Endometrium (tissue), 2 donors: ENCODE measurements around the gene MYLK.
"Not testable (repeated sequence)": the region's sequence is repeated elsewhere in the genome, so short reads cannot be mapped to it uniquely, and the experiment has no call there.

Experiments
- FAIRE-seq: peaks from 2 replicates; lab custom pipeline; 2012; peaks lifted over from hg19 to GRCh38; lab: Jason Lieb, UNC
- donor health status: control.
- donor health status: control.

MYLK gene

GRCh38 chr3:123884203-123884831 is at the start of gene MYLK:
TSS of gene MYLK (minus strand) at chr3:123884332. CDS start at chr3:123793841, 90,491 bp downstream.
- FAIRE-seq = no peak

- no peak for FAIRE-seq
These were observed 46.3 kb upstream of the MYLK start for GRCh38 chr3:123930445-123930844.

- no peak for FAIRE-seq
These were observed 45.2 kb upstream of the MYLK start for GRCh38 chr3:123929325-123929724.

GRCh38 chr3:123926396-123926795 is 42.3 kb upstream of the MYLK start:
- peak; percentile 63 for FAIRE-seq

GRCh38 chr3:123920868-123921267 is 36.7 kb upstream of the MYLK start:
- FAIRE-seq = no peak

GRCh38 chr3:123920383-123920782 is 36.3 kb upstream of the MYLK start:
- FAIRE-seq = no peak

- FAIRE-seq = no peak
These were observed 35.2 kb upstream of the MYLK start for GRCh38 chr3:123919353-123919752.

GRCh38 chr3:123914829-123915228 is 30.7 kb upstream of the MYLK start:
- no peak for FAIRE-seq

DNA sequence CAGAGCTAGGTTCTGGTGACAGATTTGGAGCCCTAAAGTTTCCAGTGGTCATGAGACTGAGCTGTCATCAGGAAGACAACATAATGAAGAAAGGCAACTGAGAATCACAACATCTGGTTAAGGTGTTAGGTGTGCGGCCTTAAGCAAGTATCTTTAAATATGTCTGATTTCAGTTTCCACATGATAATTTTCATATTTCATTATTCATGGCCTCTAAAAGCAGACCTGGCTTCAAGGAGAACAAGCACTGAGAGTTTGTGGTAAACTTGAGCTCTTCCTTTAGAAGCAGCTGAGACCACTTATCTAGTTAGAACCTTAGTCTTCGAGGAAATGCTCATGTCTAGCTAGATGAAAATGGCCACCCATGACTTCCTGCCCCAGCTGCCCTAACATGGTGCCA is 25.7 kb upstream of the MYLK start:
- no peak for FAIRE-seq

DNA sequence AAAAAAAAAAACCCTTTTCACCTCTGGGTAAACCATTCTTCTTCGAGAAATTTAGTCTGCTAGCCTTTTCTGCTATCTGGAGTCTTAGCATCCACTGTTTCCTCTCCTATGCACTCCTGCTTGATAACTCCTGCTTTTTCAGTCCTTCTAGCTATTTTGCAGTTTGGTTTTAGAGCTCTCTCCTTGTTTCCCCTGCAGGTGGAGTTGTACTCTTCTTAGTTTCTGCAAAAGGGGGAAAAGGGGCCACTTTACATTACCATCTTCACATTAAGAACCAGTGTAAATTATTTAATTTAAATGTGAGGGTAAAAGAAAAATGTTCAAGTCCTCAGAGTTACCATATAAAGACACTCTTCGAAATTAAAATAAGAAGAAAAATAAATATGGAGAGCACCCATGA is 23.6 kb upstream of the MYLK start:
- FAIRE-seq = no peak

- FAIRE-seq = no peak
These were observed 15.3 kb upstream of the MYLK start for GRCh38 chr3:123899300-123899865.

GRCh38 chr3:123893012-123893411 is 8.9 kb upstream of the MYLK start:
- no peak for FAIRE-seq

- FAIRE-seq = no peak
These were observed 8.1 kb upstream of the MYLK start for GRCh38 chr3:123892195-123892594.

- not testable (repeated sequence) for FAIRE-seq
These were observed 6.9 kb upstream of the MYLK start for GRCh38 chr3:123890991-123891390.

GRCh38 chr3:123890162-123890561 is 6.0 kb upstream of the MYLK start:
- not testable (repeated sequence) for FAIRE-seq

DNA sequence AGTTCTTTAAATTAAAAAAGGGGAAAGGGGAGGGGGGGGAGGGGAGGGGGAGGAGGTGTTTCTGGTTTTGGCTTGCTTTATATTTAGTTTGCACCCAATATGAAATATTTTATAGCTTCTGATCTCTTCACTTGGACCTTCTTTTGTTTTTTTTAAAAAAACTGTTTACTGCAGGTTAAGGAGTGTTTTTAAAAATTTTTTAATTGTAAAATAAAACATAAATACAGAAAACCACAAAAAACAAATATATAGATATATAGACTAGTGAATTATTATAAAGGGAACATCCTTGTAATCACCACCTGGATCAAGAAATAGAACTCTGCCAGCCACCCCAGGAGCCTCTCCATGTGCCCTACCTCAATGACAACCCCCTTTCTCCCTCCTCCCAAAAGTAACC is 861 bp upstream of the MYLK start:
- no peak for FAIRE-seq

DNA sequence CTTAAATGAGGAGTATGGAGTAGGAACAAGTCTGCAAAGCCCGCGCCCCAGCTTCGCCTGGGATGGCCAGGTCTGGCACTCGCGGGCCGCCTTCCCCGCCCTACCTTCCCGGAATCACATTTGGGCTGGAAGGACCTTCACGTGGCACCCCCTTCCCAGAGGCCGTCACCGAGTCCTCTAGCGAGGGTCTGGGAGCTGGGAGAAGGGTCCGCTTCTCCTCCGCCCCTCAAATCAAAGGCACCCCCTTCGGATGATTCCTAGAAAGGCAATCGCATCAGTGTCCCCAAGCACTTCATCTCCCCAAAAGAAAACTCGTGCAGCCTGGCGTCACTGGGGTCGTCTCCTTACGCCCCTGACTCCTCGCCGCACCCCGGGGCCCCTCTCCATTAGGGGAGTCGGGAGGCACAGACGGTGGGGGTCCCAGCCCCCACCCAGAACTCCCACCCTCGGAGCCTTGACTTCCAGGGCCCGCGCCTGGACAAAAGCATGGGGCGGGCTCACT is 380 bp downstream of the MYLK start:
- FAIRE-seq = no peak

DNA sequence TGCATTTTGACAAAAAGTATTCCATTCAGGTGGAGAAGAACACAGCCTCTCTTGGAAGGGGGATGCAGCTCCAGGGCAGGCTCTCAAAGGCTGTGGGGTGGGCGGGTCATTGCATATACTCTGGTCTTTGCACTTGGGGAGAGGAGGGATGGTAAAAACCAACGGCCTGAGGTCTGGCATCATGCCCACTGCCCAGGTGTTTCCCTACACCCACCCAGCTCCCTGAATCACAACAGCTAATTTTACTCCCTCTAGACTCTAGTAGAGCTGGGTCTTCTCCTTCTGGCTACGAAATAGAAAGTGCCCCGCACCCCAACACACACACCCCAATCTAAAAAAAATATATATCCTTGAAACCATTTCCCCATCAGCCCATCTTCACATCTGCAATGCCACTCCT is 1.0 kb downstream of the MYLK start:
- no peak for FAIRE-seq

- FAIRE-seq = no peak
These were observed 2.4 kb downstream of the MYLK start for GRCh38 chr3:123881771-123882170.

GRCh38 chr3:123880998-123881561 is 3.1 kb downstream of the MYLK start:
- FAIRE-seq = no peak

DNA sequence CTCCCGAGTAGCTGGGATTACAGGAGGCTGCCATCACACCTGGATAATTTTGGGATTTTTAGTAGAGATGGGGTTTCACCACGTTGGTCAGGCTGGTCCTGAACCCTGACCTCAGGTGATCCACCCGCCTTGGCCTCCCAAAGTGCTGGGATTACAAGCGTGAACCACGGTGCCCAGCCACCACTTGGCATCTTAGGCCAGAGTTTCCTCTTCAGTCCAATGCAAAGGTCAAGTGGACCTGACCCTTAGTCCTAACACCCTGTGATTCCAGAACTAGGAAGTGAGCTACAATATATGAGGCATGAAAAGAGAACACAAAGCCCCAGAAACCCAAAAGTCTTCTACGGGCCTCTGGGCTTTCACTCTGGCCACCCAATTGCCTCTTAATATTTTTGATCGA is 5.3 kb downstream of the MYLK start:
- no peak for FAIRE-seq

DNA sequence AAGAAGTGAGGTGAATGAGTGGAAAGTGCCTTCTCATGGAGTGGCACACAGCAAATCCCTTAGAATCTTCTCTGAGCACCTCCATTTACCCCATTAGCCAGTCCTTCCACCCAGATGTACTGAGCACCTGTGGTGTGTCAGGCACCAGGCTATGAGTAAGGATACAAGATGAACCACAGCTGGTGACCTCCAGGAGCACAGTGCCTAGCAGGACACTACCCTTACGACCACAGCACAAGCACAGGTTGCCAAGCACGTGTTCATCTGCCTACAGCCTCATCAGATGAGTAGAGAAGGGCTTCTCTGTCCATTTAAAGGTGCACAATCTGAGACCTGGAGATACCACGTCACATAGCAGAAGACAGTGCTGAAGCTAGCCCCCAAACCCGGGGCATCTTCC is 6.2 kb downstream of the MYLK start:
- FAIRE-seq = no peak

GRCh38 chr3:123877466-123877865 is 6.7 kb downstream of the MYLK start:
- no peak for FAIRE-seq

- no peak for FAIRE-seq
These were observed 7.3 kb downstream of the MYLK start for GRCh38 chr3:123876858-123877257.
